Measurements from ENCODE around the gene PMFBP1. TPM values are rescaled to one million over a fixed set of nuclear protein-coding genes. Genes with fewer than 3 reads are reported as not detected.

Gene PMFBP1
- total RNA-seq, 1 experiment from 2014 or later: 2.7 TPM

- no peak overlapping the region for H4K91ac ChIP-seq (ENCODE audit: insufficient read length, low read depth, low read length)
- H3T11ph ChIP-seq (ENCODE audit: low read length): no peak overlapping the region
- Mint-ChIP-seq H3K4me1 (peaks cover 30% of the 10 kb centered on the region in 2 experiments), H3K27ac (no peak overlapping the region; a peak in 2 of 7 replicates), H3K27me3 (ENCODE audit: low read depth) (no peaks in the 10 kb centered on the region; the same call in 1 of the 2 replicates), H3K9me3 (no peaks in the 10 kb centered on the region), H3K4me3 (no peak overlapping the region), H3K36me3 (ENCODE audit: insufficient read depth in 1 of 3, low read depth in 3 of 3) (no peaks in the 10 kb centered on the region)
- no peak overlapping the region for H3K9ac ChIP-seq (ENCODE audit: extremely low read depth, insufficient read length, low read length)
- DNase-seq: no peak
- H3K79me1 ChIP-seq (ENCODE audit: insufficient read depth, low read depth, low read length, poor library complexity, severe bottlenecking): no peaks in the 10 kb centered on the region
- H3K23me2 ChIP-seq (ENCODE audit: insufficient read length, low read depth, low read length, poor library complexity, severe bottlenecking): no peaks in the 10 kb centered on the region
- H4K20me1 ChIP-seq (ENCODE audit: control insufficient read depth, insufficient read depth, insufficient read length): no peaks in the 10 kb centered on the region
- no peak overlapping the region for H2BK15ac ChIP-seq (ENCODE audit: low read depth, low read length)
- H2BK120ac ChIP-seq (ENCODE audit: low read depth, low read length, poor library complexity, severe bottlenecking): no peak overlapping the region
- no CpG with 5 or more reads among the region's 9 CpGs for WGBS (ENCODE audit: extremely low coverage, insufficient read length, low lambda C conversion rate)
- H3K27me3 ChIP-seq (ENCODE audit: insufficient read depth, low read length): no peaks in the 10 kb centered on the region
- no peaks in the 10 kb centered on the region for H3K79me2 ChIP-seq (ENCODE audit: insufficient read depth, low read length)
- no peak overlapping the region for H2AK5ac ChIP-seq (ENCODE audit: insufficient read length, low read length)
- H3K18ac ChIP-seq (ENCODE audit: insufficient read length, low read depth, low read length): no peak overlapping the region
- no peak for TF ChIP-seq CTCF (conservative IDR thresholded peaks at IDR 0.05)
- H2BK5ac ChIP-seq (ENCODE audit: insufficient read length, low read length): no peak overlapping the region
- no peak overlapping the region for H3K27ac ChIP-seq (ENCODE audit: insufficient read length, low read depth, low read length)
- no peak overlapping the region for H3K4ac ChIP-seq (ENCODE audit: low read depth, low read length)
- no peak overlapping the region for H3K56ac ChIP-seq (ENCODE audit: insufficient read length, low read depth, low read length)
- H3K14ac ChIP-seq (ENCODE audit: insufficient read depth, low read length): no peak overlapping the region
- no peak overlapping the region for H3K4me2 ChIP-seq (ENCODE audit: insufficient read depth, insufficient read length, low read length)
- no peak overlapping the region for H2BK12ac ChIP-seq (ENCODE audit: insufficient read length, low read depth, low read length)
- H3K23ac ChIP-seq (ENCODE audit: insufficient read length, low read depth, low read length): no peak overlapping the region
- no peak overlapping the region for H4K8ac ChIP-seq (replicated peaks; ENCODE audit: insufficient read length, low read depth, low read length)
- H3K9me3 ChIP-seq (ENCODE audit: control insufficient read depth, low read depth, low read length): no peaks in the 10 kb centered on the region
- H3K4me1 ChIP-seq (ENCODE audit: insufficient read depth, low read length): no peaks in the 10 kb centered on the region; the same call in 1 of the 2 replicates
- H2BK20ac ChIP-seq (ENCODE audit: low read depth, low read length, poor library complexity, severe bottlenecking): no peak overlapping the region
- H2AFZ ChIP-seq (ENCODE audit: low read length): no peak overlapping the region
- H4K5ac ChIP-seq (ENCODE audit: insufficient read length, low read depth, low read length): no peak overlapping the region
Measured at GRCh38 chr16:72128701-72129100, 43.3 kb downstream of the PMFBP1 start.
